VCaP (cell line): ENCODE data around the gene ITPR2.
"Not testable (repeated sequence)": the region's sequence is repeated elsewhere in the genome, so short reads cannot be mapped to it uniquely, and the experiment has no call there.

ENCODE experiments used
- H3K27ac ChIP-seq: fragments of 450-650 bp; 2 replicates; pipeline ENCODE4 v1.5.1; 2017
- CTCF ChIP-seq: fragments of 450-650 bp; conservative IDR thresholded peaks from 2 replicates; pipeline ENCODE4 v1.5.1; 2017; ENCODE audit warnings: mild to moderate bottlenecking, moderate library complexity

The ITPR2 gene

DNA sequence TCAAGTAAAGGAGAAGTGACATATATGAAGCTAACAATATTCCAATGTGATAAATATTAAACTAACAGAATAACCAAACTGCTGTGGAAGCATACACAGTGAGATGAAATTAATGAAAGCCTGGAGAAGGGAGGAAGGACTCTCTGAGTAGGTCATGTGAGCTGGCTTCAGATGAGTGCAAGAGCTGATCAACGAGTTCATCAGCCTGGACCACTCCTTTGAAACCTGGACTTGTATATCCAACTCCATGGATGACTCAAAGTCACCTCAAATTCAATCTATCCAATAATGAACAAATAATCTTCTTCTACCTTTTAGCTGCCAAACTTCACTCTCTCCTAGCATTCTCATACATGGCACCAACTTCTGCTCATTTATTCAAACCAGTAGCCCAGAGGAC lies 391.6 kb downstream of the ITPR2 start:
- H3K27ac ChIP-seq: no peak overlapping the region

GRCh38 chr12:26435069-26435404 lies 398.0 kb downstream of the ITPR2 start:
- no peak for TF ChIP-seq CTCF

More for the DNA sequence above, 391.6 kb downstream of the ITPR2 start:
- no peak for TF ChIP-seq CTCF

GRCh38 chr12:26434299-26435068 lies 398.5 kb downstream of the ITPR2 start:
- peak; percentile 85 for TF ChIP-seq CTCF
- no peak overlapping the region; the same call in 1 of the 2 replicates for H3K27ac ChIP-seq

More at GRCh38 chr12:26435069-26435404, 398.0 kb downstream of the ITPR2 start:
- no peak overlapping the region; the same call in 1 of the 2 replicates for H3K27ac ChIP-seq

DNA sequence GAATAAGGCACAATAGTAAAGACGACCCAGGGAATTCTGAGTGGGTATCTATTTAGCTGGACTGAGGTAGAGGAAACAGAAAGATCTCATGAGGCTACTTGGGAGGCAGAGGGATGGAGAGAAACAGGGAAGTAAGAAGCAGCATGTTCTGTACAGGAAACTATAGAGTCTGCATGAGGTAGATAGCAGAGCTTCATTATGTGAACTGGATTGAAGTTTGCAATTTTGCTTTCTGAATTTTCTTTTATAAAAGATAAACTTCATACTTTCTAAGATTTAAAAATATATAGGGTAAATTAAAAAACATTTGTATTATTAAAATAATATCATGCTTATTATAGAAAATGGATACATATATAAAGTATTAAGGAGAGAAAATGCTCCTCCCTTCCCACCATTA lies 399.3 kb downstream of the ITPR2 start:
- H3K27ac ChIP-seq: not testable (repeated sequence)

GRCh38 chr12:26431211-26431610 lies 401.8 kb downstream of the ITPR2 start:
- H3K27ac ChIP-seq: no peak overlapping the region
- no peak for TF ChIP-seq CTCF

GRCh38 chr12:26430596-26430995 lies 402.4 kb downstream of the ITPR2 start:
- H3K27ac ChIP-seq: peak overlapping the region; percentile 68; the same call in 1 of the 2 replicates

- TF ChIP-seq CTCF: no peak
- peak overlapping the region; percentile 68 for H3K27ac ChIP-seq
These were observed 403.8 kb downstream of the ITPR2 start for GRCh38 chr12:26429070-26429691.

GRCh38 chr12:26428420-26428819 lies 404.6 kb downstream of the ITPR2 start:
- peak overlapping the region; percentile 68 for H3K27ac ChIP-seq
- TF ChIP-seq CTCF: no peak
